Keratinocyte (primary cell): ENCODE measurements around the gene FAXC. TPM values are rescaled to one million over a fixed set of nuclear protein-coding genes. Genes with fewer than 3 reads are reported as not detected.

ENCODE experiments used
- DNase-seq: peaks from one replicate; pipeline ENCODE4 v3.0.0-alpha.2; 2011; ENCODE audit warnings: low read depth, missing footprints, low spot score
- FAIRE-seq: peaks from 2 replicates; lab custom pipeline; 2011; peaks lifted over from hg19 to GRCh38; lab: Jason Lieb, UNC
- H2AFZ ChIP-seq: 2 replicates; pipeline ENCODE4 v1.6.0; 2012; ENCODE audit warnings: low read length, control low read depth, inconsistent platforms; ENCODE audit not compliant: control insufficient read depth
- H3K27ac ChIP-seq: 2 replicates; pipeline ENCODE4 v1.5.1; 2011; ENCODE audit warnings: low read length; ENCODE audit not compliant: control insufficient read depth, insufficient read depth
- H3K27me3 ChIP-seq: 3 replicates; pipeline ENCODE4 v1.6.0; 2011; ENCODE audit warnings: low read length; ENCODE audit not compliant: control insufficient read depth, insufficient read depth; ENCODE audit errors: extremely low read depth
- H3K36me3 ChIP-seq, 2 experiments: 2 replicates in 1 of 2; 3 replicates in 1 of 2; pipeline ENCODE4 v1.5.1; 2011; ENCODE audit warnings: low read length in 2 of 2, mild to moderate bottlenecking in 1 of 2; ENCODE audit not compliant: control insufficient read depth in 2 of 2, insufficient read depth in 2 of 2; ENCODE audit errors: extremely low read depth in 1 of 2
- H3K4me1 ChIP-seq: 3 replicates; pipeline ENCODE4 v1.5.1; 2011; ENCODE audit warnings: low read length; ENCODE audit not compliant: control insufficient read depth, insufficient read depth; ENCODE audit errors: extremely low read depth
- H3K4me2 ChIP-seq: 3 replicates; pipeline ENCODE4 v1.6.0; 2011; ENCODE audit warnings: low read depth, low read length; ENCODE audit not compliant: control insufficient read depth, insufficient read depth; ENCODE audit errors: extremely low read depth
- H3K4me3 ChIP-seq, 3 experiments: fragments of 200-600 bp in 1 of 3; sonication (generic) in 1 of 3; 2 replicates in 2 of 3; 3 replicates in 1 of 3; pipeline ENCODE4 v1.5.1; 2011 to 2016; ENCODE audit warnings: low read length in 3 of 3, mild to moderate bottlenecking in 3 of 3, control low read depth in 2 of 3, inconsistent platforms in 1 of 3, low read depth in 1 of 3, mixed read lengths in 1 of 3, mixed run types in 1 of 3, moderate library complexity in 1 of 3; ENCODE audit not compliant: control insufficient read depth in 2 of 3, insufficient read depth in 2 of 3; ENCODE audit errors: extremely low read depth in 1 of 3
- H3K79me2 ChIP-seq: 2 replicates; pipeline ENCODE4 v1.6.0; 2012; ENCODE audit warnings: low read length; ENCODE audit not compliant: control insufficient read depth, insufficient read depth
- H3K9ac ChIP-seq: 3 replicates; pipeline ENCODE4 v1.6.0; 2011; ENCODE audit warnings: low read length; ENCODE audit not compliant: control insufficient read depth, insufficient read depth; ENCODE audit errors: extremely low read depth
- H3K9me1 ChIP-seq: 3 replicates; pipeline ENCODE4 v1.6.0; 2011; ENCODE audit warnings: low read length; ENCODE audit not compliant: control insufficient read depth, insufficient read depth; ENCODE audit errors: extremely low read depth
- H3K9me3 ChIP-seq: 2 replicates; pipeline ENCODE4 v1.5.1; 2012; ENCODE audit warnings: low read depth, low read length; ENCODE audit not compliant: control insufficient read depth
- H4K20me1 ChIP-seq: 3 replicates; pipeline ENCODE4 v1.6.0; 2011; ENCODE audit warnings: low read length; ENCODE audit not compliant: control insufficient read depth, insufficient read depth; ENCODE audit errors: extremely low read depth
- CTCF ChIP-seq, 3 experiments: IDR thresholded peaks in 1 of 3; conservative IDR thresholded peaks in 1 of 3; optimal IDR thresholded peaks in 1 of 3; 2 replicates in 2 of 3; 3 replicates in 1 of 3; pipeline versions ENCODE3 to v1.5.1; 2011; ENCODE audit warnings: low read length in 3 of 3, mild to moderate bottlenecking in 3 of 3, moderate library complexity in 2 of 3, control low read depth in 1 of 3, inconsistent platforms in 1 of 3; ENCODE audit not compliant: insufficient read depth in 2 of 3; ENCODE audit errors: extremely low read depth in 1 of 3
- EZH2 ChIP-seq: IDR thresholded peaks from one replicate; pipeline ENCODE4 v1.6.1; 2012; ENCODE audit warnings: inconsistent platforms, mild to moderate bottlenecking, low read length, moderate library complexity
- dilution Hi-C: fragments of 300-500 bp; cut with MboI; formaldehyde crosslinking; loops from one replicate; pipeline ENCODE4 v1.7.0; 2020; ENCODE audit warnings: low sequenced_read_pairs; ENCODE audit not compliant: extremely low pct_ligation_motif_present
- polyA plus RNA-seq, 5 experiments: library from polyadenylated mRNA; depleted of rRNA in 3 of 5; stranded (reverse) in 3 of 5; stranded (forward) in 1 of 5; unstranded in 1 of 5; fragments of >200 nt; gene quantifications; 1 replicate in 1 of 5; 2 replicates in 3 of 5; 3 replicates in 1 of 5; pipeline versions ENCODE4 v1.2.1 to v1.2.3, GENCODE V29; 2011 to 2012; ENCODE audit warnings: missing spikeins in 2 of 5, low read depth in 1 of 5, low replicate concordance in 1 of 5

The FAXC gene
- polyA plus RNA-seq, 1 donor (not counting 4 experiments of a cell fraction or from before 2014, with no cell fraction given), result 8.3 TPM

DNA sequence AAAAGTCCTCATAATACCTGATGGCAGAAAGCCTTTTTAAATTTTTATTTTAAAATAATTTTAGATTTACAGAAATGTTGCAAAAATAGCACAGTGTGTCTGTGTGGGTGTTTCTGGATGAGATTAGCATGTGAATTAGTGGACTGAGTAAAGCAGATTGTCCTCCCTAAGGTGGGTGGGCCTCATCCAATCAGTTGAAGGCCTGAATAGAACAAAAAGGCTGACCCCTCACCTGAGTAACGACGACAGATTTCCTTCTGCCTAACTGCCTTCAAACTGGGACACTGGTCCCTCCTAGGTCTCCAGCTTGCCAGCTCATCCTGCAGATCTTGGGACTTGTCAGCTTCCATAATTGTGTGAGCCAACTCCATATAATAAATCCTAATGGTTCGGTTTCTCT, 54.2 kb downstream of the FAXC start:
- dilution Hi-C loops, result no loop called here
- Histone ChIP-seq H3K9ac (no peak overlapping the region), H3K27ac (no peak overlapping the region), H3K4me2 (no peak overlapping the region), H3K9me3 (no peaks in the 10 kb centered on the region), H3K27me3 (no peaks in the 10 kb centered on the region), H3K4me3 (no peak overlapping the region), H3K36me3 (no peaks in the 10 kb centered on the region), H3K4me1 (no peaks in the 10 kb centered on the region), H3K79me2 (no peaks in the 10 kb centered on the region), H2AFZ (no peak overlapping the region), H4K20me1 (no peaks in the 10 kb centered on the region), H3K9me1 (no peaks in the 10 kb centered on the region)
- FAIRE-seq, result no peak
- no peak for DNase-seq
- TF ChIP-seq CTCF (optimal IDR thresholded peaks at IDR 0.05 in 1 of 3, IDR thresholded peaks at IDR 0.05 in 1 of 3, conservative IDR thresholded peaks at IDR 0.05 in 1 of 3; ENCODE audit: extremely low read depth in 1 of 3, insufficient read depth in 2 of 3, low read length in 3 of 3) (no peak), EZH2 (no peak)

GRCh38 chr6:99294786-99295185, 54.7 kb downstream of the FAXC start:
- no peak overlapping the region for H3K9ac ChIP-seq
- H3K36me3 ChIP-seq, result no peaks in the 10 kb centered on the region
- H3K27ac ChIP-seq, result no peak overlapping the region
- FAIRE-seq (no peak), DNase-seq (no peak)
- no peaks in the 10 kb centered on the region for H3K79me2 ChIP-seq
- TF ChIP-seq CTCF (optimal IDR thresholded peaks at IDR 0.05 in 1 of 3, IDR thresholded peaks at IDR 0.05 in 1 of 3, conservative IDR thresholded peaks at IDR 0.05 in 1 of 3; ENCODE audit: extremely low read depth in 1 of 3, insufficient read depth in 2 of 3, low read length in 3 of 3) (no peak), EZH2 (no peak)
- H3K4me2 ChIP-seq, result no peak overlapping the region
- no peaks in the 10 kb centered on the region for H3K27me3 ChIP-seq
- no peaks in the 10 kb centered on the region for H3K9me1 ChIP-seq
- no peak overlapping the region for H2AFZ ChIP-seq
- H3K9me3 ChIP-seq, result no peaks in the 10 kb centered on the region
- no peaks in the 10 kb centered on the region for H4K20me1 ChIP-seq
- H3K4me1 ChIP-seq, result no peaks in the 10 kb centered on the region
- no peak overlapping the region for H3K4me3 ChIP-seq
- dilution Hi-C loops, result no loop called here
